ENCODE data around the gene KLKB1. TPM values are rescaled to one million over a fixed set of nuclear protein-coding genes. Genes with fewer than 3 reads are reported as not detected.
"Not testable (repeated sequence)": the region's sequence is repeated elsewhere in the genome, so short reads cannot be mapped to it uniquely, and the experiment has no call there.

KLKB1 gene
- total RNA-seq, 1 experiment from 2014 or later = 0.17 TPM

GRCh38 chr4:186265250-186265649 is 37.9 kb downstream of the KLKB1 start:
- DNase-seq (ENCODE audit: low spot score) = not testable (repeated sequence)

GRCh38 chr4:186265683-186266652 is 38.7 kb downstream of the KLKB1 start, which contains the start of gene F11:
TSS of gene F11 (plus strand) at chr4:186266189. CDS start at chr4:186267137, 948 bp downstream.
- DNase-seq (ENCODE audit: low spot score) = no peak

GRCh38 chr4:186266729-186267456 is 39.6 kb downstream of the KLKB1 start:
- DNase-seq (ENCODE audit: low spot score) = no peak

- no peak for DNase-seq (ENCODE audit: low spot score)
Measured at GRCh38 chr4:186271081-186271678, 43.9 kb downstream of the KLKB1 start.

- no peak for DNase-seq (ENCODE audit: low spot score)
Measured at GRCh38 chr4:186272699-186273391, 45.5 kb downstream of the KLKB1 start.

GRCh38 chr4:186273392-186273789 is 46.1 kb downstream of the KLKB1 start:
- DNase-seq (ENCODE audit: low spot score) = not testable (repeated sequence)

DNA sequence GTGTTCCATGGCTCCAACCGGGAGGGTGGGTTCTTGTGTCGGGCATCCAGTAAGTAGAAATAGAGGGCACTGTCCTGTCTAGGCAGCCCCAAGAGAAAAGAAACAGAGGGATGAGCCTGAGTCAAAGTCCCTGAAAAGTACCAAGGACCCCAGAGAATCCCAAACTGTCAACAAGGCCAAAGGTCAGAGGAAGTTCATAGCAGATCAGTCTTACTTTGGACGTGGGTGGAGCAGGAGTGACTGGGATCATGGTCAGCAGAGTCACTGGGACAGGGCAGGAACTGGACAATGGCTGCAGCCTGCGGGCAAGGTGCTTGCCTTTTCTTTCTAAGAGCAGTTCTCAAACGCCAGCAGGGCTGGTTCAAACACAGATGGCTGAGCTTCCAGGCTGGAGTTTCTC is 56.0 kb downstream of the KLKB1 start:
- DNase-seq (ENCODE audit: low spot score) = no peak

- no peak for DNase-seq (ENCODE audit: low spot score)
Measured at GRCh38 chr4:186285147-186285546, 57.8 kb downstream of the KLKB1 start.

GRCh38 chr4:186286581-186286980 is 59.3 kb downstream of the KLKB1 start:
- DNase-seq (ENCODE audit: low spot score) = no peak

DNA sequence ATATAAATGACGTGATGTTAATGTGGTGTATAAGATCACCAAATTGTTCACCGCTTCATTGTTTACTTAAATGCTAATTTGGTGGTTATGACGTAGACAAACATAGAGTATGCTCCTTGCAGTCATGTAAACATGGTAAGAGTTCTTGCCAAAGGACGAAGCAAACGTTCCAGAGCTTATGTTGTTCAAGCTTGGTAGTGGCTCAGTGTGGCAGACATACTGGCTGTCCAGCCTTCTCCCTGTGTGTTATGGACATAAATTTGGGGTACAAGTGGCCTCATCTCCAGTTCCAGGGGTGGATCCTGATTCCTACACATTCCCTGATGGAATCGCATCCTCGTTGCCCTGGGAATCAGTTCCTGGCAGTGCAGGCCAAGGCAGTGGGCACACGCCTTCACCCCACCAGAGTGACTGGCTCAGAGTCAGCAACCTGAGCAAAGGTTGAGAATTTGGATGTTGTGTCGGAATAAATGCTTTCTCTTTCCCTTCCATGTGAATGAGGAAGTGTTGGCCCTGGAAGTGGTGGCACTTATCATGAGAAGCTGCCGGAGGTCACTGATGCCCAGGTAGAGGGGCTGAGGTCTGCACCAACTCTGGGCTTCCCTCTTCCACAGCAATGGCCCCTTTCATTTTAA is 64.1 kb downstream of the KLKB1 start:
- DNase-seq (ENCODE audit: low spot score) = peak; percentile 28

GRCh38 chr4:186294160-186294559 is 66.9 kb downstream of the KLKB1 start:
- DNase-seq (ENCODE audit: low spot score) = no peak

DNA sequence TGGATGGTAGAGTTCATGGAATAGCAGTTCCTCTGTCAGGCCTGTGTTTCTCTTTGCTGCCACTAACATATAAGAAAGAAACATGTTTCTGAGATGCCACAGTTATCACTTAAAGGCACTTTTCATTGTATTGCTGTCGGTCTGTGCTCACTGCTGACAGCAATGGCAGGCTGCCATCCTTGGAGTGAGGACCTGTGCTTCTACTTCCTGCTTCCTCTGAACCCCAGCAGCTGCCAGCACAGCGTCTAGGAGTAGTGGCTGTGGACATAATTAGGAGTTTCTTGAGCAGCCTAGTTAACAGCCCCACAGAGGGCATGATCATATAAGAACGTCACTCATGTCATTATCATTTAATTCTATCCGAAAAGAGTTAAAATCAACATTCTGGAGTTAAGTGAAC is 69.2 kb downstream of the KLKB1 start:
- DNase-seq (ENCODE audit: low spot score) = no peak

GRCh38 chr4:186297013-186297645 is 69.8 kb downstream of the KLKB1 start:
- DNase-seq (ENCODE audit: low spot score) = peak; percentile 42

DNA sequence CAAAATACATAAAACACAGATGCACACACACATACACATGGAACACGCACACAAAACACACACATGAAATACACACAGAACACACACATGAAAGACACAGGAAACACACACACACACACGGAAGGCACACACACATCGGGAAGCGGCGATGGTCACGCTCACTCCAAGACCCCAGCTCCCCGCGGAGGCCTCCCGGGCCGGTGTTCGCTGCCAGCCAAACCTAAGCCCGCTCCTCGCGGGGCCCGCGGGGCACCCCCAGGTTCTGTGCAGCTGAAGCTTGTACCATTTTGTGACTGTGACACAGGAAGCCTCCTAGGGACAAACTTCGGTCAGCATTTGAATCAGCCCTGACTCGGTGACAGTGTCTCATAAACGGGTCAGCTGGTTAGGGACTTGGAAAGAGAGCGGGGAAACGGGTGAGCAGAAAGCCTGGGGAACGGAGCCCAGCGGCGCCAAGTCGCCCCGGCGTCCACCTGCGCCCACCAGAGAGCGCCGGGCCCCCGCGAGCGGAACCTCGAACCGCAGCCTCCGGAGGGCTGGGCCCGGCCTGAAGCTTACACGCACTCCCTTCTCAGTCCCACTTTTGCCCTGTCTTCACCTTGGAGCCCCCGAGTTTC is 70.8 kb downstream of the KLKB1 start:
- no peak for DNase-seq (ENCODE audit: low spot score)

GRCh38 chr4:186299291-186299690 is 72.0 kb downstream of the KLKB1 start:
- DNase-seq (ENCODE audit: low spot score) = no peak

GRCh38 chr4:186300659-186301390 is 73.5 kb downstream of the KLKB1 start:
- DNase-seq (ENCODE audit: low spot score) = no peak

- no peak for DNase-seq (ENCODE audit: low spot score)
Measured at GRCh38 chr4:186304216-186304615, 76.9 kb downstream of the KLKB1 start.

DNA sequence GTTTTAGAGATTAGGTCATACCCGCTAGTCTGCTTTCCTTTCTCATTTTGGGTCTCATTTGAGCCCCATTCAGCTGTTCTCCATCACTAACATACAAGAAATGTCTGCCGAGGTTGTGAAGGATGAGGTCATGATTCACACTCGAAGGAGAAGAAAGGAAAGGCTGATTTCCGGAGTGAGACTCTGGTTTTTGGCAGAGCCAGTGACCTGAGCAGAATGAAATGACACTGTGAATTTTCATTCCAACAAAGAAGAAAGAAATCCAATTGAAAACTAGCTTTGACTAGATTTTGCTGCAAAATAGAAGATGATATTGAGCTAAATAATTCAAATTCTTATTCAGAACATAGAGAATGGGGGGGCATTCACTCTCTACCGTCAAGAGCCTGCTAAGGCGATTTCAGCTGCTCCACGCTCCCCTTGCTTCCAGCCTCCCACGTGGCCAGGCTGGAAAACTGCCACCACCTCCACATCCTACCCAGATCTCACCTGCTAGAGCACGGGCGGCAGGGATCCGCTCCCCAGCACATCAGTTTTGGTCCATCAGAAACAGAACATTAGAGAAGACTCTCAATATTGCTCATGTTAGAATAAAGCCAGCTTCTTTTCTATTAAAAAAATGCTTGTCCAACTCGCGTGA is 77.7 kb downstream of the KLKB1 start:
- no peak for DNase-seq (ENCODE audit: low spot score)

GRCh38 chr4:186307497-186307896 is 80.2 kb downstream of the KLKB1 start:
- DNase-seq (ENCODE audit: low spot score) = peak; percentile 10

Measured in H4 (cell line).